Peyer's patch (tissue), 4 donors: ENCODE results near the gene ARHGAP21.

Source experiments
- CTCF ChIP-seq, 6 experiments: fragments of 450-650 bp in 4 of 6; fragments of 200-600 bp in 2 of 6; sonication (generic) in 1 of 6; IDR thresholded peaks; one replicate each; pipeline ENCODE4 v1.5.1; 2017 to 2019; ENCODE audit warnings: antibody characterized with exemption in 6 of 6, mild to moderate bottlenecking in 3 of 6, moderate library complexity in 1 of 6
- POLR2A ChIP-seq, 2 donors: fragments of 450-650 bp; IDR thresholded peaks; one replicate each; pipeline ENCODE4 v1.5.1; 2017; ENCODE audit warnings: antibody characterized with exemption in 2 of 2, mild to moderate bottlenecking in 2 of 2, moderate library complexity in 2 of 2

- TF ChIP-seq CTCF (IDR thresholded peaks at IDR 0.05): no peak
- no peak for TF ChIP-seq POLR2A (IDR thresholded peaks at IDR 0.05)
Observed at GRCh38 chr10:24639124-24639523, 84.6 kb downstream of the ARHGAP21 start.
